ENCODE data around the gene SHROOM3.

DNA sequence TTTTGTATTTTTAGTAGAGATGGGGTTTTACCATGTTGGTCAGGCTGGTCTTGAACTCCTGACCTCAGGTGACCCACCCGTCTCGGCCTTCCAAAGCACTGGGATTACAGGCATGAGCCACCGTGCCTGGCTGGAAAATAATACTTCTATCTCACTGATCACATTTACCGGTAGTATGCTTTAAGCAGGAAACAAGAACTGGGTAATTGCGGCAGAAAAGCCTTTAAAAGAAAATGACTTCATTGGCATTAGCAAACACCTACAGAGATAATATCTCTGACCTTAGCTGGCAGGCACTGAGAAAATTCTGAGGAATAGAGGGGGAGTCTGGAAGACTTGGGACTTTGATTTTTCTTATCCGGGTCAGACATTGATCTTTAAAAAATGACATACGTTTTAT is 78.5 kb downstream of the SHROOM3 start:
- TF ChIP-seq YY1 (IDR thresholded peaks at IDR 0.05; ENCODE audit: insufficient read depth, insufficient read length) (no peak), SUZ12 (IDR thresholded peaks at IDR 0.05; ENCODE audit: extremely low read depth, insufficient read depth, insufficient read length) (no peak), ZNF274 (IDR thresholded peaks at IDR 0.05; ENCODE audit: low read depth, low read length) (no peak)

All from NT2/D1 (cell line).